HG03060 (cell line): ENCODE data around the gene NCOA3.
"Not testable (repeated sequence)": the region's sequence is repeated elsewhere in the genome, so short reads cannot be mapped to it uniquely, and the experiment has no call there.

Source experiments
- ATAC-seq: cut with Tn5 transposase; IDR thresholded peaks from one replicate; pipeline ENCODE4 v1.9.1; 2021; ENCODE audit warnings: low read depth, moderate number of reproducible peaks; ENCODE audit not compliant: unreplicated experiment

The NCOA3 gene

DNA sequence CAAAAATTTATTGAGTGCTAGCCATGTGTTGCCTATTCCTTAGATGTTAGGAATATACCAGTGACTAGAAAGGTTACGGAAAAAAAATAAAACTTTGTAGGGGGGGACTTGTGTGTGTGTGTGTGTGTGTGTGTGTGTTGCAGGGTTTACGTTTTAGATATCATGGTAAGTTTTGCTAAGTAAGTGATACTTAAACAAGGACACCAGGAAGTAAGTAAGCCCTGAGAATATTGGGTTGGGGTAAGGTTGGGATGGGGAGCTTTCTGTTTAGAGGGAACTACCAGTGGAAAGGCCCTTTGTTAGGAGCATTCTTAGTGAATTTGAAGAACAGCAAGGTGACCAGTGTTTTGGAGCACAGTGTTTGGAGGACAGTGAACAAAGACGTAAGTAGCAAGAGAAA, 30.3 kb downstream of the NCOA3 start:
- no peak for ATAC-seq

GRCh38 chr20:47533518-47534062, 31.9 kb downstream of the NCOA3 start:
- ATAC-seq: no peak

- ATAC-seq: no peak
These were observed 32.7 kb downstream of the NCOA3 start for GRCh38 chr20:47534405-47534804.

DNA sequence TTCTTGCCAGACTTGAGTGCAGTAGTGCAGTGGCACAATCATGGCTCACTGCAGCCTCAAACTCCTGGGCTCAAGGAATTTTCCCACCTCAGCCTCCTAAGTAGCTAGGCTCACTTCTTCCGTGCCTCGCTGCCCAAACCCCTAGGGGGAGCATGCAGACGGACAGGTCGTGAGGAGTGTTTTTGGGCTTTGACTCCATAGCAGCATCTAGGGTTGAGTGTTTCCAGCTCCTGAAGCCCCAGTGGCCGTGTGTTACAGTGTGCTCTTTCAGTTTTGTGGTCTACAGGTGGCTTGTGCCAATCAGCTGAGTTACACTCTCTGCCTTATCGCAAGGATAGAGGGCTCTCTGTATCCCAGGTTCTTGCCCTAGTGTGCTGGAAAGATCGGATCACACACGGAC, 33.4 kb downstream of the NCOA3 start:
- ATAC-seq: no peak

- ATAC-seq: no peak
These were observed 34.3 kb downstream of the NCOA3 start for GRCh38 chr20:47535994-47536393.

GRCh38 chr20:47540443-47541354, 39.0 kb downstream of the NCOA3 start:
- no peak for ATAC-seq

DNA sequence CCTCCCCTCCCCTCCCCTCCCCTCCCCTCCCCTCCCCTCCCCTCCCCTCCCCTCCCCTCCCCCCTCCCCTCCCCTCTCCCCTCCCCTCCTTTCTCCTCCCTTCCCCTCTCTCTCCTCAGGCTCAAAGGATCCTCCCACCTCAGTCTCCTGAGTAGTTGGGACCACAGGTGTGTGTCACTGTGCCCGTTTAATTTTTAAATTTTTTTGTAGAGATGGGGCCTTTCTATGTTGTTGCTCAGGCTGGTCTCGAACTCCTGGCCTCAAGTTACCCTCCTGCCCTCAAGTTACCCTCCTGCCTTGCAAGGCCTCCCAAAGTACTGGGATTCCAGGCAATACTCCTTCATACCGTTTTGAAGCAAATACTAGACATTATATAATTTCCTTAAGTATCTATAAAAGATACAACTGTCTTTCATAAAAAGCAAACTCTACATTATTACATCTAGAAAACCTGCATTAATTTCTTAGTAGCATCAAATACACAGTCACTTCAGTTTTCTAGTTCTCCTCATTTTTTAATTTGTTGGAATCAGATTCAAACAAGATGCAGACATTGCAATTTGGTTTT, 39.8 kb downstream of the NCOA3 start:
- ATAC-seq: no peak

- no peak for ATAC-seq
These were observed 41.3 kb downstream of the NCOA3 start for GRCh38 chr20:47543006-47543431.

DNA sequence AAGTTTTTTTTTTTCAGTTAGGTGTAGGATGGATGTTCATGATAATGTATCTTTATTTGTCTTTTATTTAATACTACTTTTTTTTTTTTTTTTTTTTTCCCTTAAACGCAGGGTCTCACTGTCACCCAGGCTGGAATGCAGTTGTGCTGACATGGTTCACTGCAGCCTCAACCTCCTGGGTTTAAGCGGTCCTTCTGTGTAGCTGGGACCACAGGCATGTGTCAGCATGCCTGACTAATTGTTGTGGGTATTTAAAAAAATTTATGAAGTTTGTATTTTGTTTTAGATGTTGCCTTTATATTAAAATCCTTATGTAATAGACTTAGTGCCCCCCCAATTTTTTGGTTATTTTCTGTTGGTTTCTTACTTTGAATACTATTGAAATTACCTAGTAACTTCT, 42.6 kb downstream of the NCOA3 start:
- no peak for ATAC-seq

GRCh38 chr20:47544852-47545251, 43.2 kb downstream of the NCOA3 start:
- ATAC-seq: no peak

DNA sequence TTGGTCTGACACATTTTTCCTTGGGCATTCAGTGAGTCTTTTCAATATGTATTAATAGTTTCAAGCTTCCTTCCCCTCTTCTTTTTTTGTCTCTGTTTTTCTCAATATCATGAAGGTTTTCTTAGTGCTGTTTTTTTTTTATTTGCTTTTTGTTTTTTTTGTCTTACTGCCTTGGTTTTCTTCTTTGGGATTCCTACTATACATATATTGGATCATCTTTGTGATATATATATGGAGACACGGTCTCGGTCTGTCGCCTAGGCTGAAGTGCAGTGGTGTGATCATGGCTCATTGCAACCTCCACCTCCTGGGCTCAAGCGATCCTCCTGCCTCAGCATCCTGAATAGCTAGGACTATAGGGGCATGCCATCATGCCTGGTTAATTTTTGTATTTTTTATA, 43.8 kb downstream of the NCOA3 start:
- no peak for ATAC-seq

- ATAC-seq: no peak
These were observed 44.7 kb downstream of the NCOA3 start for GRCh38 chr20:47546184-47547033.

- ATAC-seq: no peak
These were observed 45.3 kb downstream of the NCOA3 start for GRCh38 chr20:47547034-47547387.

GRCh38 chr20:47549671-47550070, 48.0 kb downstream of the NCOA3 start:
- ATAC-seq: no peak

DNA sequence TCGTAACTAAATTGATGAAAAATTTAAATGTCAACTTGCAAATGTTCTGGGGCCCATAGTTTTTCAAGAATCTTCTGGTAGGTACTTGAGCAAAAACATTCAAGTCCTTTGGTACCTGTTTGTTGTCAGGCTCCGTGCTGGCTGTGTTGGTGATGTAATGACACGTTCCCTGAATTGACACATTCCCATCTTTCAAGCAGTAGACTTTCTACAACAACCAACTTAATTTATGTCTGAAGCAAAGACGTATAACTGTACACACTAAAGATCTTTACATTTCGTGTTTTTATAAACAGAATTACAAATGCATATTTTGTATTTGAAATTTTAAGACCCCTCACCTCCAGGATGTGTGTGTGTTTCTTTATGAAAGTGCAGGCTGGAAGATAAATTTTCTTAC, 49.5 kb downstream of the NCOA3 start:
- no peak for ATAC-seq

DNA sequence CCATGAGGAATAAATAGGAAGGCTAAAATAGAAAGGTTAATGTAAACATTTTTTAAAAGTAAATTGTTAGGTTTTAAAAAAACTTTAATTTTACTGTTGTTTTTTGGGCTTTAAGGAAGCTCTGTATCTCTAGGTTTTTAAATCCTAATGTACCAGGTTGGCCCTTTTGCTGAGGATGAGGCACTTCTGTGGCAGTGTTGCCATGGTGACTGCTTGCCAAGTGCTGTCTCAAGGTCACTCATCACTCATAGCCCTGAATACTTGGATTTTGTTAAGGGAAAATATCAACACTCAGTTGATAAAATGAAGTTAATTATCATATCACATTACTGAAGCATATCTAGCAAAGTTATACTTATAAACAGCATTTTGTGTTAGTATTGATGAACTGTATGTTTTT, 50.2 kb downstream of the NCOA3 start:
- no peak for ATAC-seq

DNA sequence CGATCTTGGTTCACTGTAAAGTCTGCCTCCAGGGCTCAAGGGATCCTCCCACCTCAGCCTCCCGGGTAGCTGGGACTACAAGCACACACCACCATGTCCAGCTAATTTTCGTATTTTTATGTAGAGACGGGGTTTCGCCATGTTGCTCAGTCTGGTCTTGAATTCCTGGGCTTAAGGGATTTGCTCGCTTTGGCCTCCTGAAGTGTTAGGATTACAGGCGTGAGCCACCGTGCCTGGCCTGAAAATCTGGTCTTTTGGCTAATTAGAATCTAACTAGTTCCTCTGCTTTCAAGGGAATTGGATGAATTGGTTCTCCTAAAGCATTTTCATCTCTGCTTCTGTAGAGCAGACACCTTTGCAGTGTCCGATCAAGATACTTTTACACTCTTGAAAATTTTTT, 51.3 kb downstream of the NCOA3 start:
- no peak for ATAC-seq

- not testable (repeated sequence) for ATAC-seq
These were observed 52.0 kb downstream of the NCOA3 start for GRCh38 chr20:47553594-47554235.

- ATAC-seq: not testable (repeated sequence)
These were observed 52.6 kb downstream of the NCOA3 start for GRCh38 chr20:47554283-47554682.

DNA sequence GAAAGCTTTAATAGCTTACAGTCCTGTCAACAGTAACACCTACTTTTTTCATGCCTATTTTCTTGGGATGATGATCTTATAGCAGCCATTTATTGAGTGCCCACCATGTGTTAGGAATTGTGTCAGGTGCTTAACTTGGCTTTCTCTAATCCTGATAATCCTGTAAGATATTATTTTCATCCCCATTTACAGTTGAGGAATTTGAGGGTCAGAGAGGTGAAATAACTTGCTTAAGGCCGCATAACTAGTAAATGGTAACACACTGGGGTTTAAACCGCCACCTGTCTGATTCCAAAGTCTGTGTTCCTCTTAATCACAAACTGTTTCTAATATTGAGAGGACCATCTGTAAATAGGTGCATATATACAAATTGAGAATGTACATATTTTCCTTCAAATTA, 55.5 kb downstream of the NCOA3 start:
- no peak for ATAC-seq

- no peak for ATAC-seq
These were observed 56.1 kb downstream of the NCOA3 start for GRCh38 chr20:47557791-47558190.
